ENCODE measurements around the gene NOVA1. TPM values are rescaled to one million over a fixed set of nuclear protein-coding genes. Genes with fewer than 3 reads are reported as not detected.

NOVA1 gene
- total RNA-seq, 1 donor from 2014 or later, result 1.7 TPM

DNA sequence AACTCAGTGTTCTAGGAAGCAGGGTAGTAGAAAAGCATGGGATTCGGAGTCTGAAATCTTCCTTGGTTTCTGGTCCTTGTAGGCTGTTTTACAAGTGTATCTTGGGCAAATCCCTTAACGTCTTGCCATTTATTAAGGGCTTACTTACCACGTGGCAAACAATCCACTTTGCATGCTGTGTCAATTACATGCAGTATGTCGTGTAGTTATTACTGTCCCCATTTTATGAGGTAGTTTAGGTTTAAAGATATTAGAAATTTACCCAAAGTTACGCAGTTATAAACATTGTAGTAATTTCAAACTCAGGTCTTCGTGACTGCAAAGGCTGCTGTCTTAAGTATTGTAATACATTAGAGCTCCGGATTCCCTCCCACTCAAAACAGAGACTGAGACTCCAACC is 1.5 kb upstream of the NOVA1 start:
- Histone ChIP-seq H3K36me3 (ENCODE audit: control insufficient read depth, insufficient read depth, low read length) (no peaks in the 10 kb centered on the region), H3K27me3 (ENCODE audit: control insufficient read depth, insufficient read depth, low read length) (no peaks in the 10 kb centered on the region), H3K4me3 (ENCODE audit: low read depth, low read length) (no peak overlapping the region)
- TF ChIP-seq, protein P1, sequence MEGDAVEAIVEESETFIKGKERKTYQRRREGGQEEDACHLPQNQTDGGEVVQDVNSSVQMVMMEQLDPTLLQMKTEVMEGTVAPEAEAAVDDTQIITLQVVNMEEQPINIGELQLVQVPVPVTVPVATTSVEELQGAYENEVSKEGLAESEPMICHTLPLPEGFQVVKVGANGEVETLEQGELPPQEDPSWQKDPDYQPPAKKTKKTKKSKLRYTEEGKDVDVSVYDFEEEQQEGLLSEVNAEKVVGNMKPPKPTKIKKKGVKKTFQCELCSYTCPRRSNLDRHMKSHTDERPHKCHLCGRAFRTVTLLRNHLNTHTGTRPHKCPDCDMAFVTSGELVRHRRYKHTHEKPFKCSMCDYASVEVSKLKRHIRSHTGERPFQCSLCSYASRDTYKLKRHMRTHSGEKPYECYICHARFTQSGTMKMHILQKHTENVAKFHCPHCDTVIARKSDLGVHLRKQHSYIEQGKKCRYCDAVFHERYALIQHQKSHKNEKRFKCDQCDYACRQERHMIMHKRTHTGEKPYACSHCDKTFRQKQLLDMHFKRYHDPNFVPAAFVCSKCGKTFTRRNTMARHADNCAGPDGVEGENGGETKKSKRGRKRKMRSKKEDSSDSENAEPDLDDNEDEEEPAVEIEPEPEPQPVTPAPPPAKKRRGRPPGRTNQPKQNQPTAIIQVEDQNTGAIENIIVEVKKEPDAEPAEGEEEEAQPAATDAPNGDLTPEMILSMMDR (IDR thresholded peaks at IDR 0.05; ENCODE audit: insufficient read depth, low read length, poor library complexity, severe bottlenecking), result no peak
- DNase-seq (ENCODE audit: low read depth), result no peak

- Histone ChIP-seq H3K27me3 (ENCODE audit: control insufficient read depth, insufficient read depth, low read length) (no peaks in the 10 kb centered on the region), H3K36me3 (ENCODE audit: control insufficient read depth, insufficient read depth, low read length) (no peaks in the 10 kb centered on the region), H3K4me3 (ENCODE audit: low read depth, low read length) (peak overlapping the region; percentile 82)
- TF ChIP-seq, protein P1 (IDR thresholded peaks at IDR 0.05; ENCODE audit: insufficient read depth, low read length, poor library complexity, severe bottlenecking), result no peak
- DNase-seq (ENCODE audit: low read depth), result no peak
Measured at GRCh38 chr14:26598672-26599131, 869 bp upstream of the NOVA1 start.

DNA sequence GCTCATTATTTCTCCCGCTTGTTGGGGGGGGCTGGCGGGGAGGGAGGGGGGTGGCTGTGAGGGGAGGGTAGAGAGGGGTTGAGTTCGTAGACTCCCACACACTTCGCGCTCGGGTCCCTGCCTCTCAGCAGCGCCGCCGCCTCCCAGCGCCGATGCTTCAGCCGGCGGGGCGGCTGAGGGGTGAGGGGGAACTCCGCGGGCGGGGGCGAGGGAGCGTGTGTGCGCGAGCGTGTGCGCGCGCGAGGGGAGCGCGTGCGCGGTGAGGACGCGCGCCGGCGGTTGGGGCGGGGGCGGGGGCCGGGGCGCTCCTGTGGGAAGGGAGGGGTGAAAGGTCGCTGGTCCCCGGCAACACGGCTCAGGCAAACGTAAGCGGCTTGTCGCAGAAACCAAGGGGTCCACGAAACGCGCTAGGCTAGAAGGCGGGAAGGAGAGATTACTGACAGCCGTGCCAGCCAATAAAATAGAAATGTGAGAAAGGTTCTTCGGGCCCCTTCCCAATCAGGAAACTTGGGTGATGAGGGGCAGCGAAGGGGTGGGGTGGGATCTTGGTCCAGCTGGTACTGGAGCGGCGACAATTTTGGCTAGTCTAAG is 343 bp upstream of the NOVA1 start:
- TF ChIP-seq, protein P1 (IDR thresholded peaks at IDR 0.05; ENCODE audit: insufficient read depth, low read length, poor library complexity, severe bottlenecking), result no peak
- peak overlapping the region; percentile 82 for H3K4me3 ChIP-seq (ENCODE audit: low read depth, low read length)

DNA sequence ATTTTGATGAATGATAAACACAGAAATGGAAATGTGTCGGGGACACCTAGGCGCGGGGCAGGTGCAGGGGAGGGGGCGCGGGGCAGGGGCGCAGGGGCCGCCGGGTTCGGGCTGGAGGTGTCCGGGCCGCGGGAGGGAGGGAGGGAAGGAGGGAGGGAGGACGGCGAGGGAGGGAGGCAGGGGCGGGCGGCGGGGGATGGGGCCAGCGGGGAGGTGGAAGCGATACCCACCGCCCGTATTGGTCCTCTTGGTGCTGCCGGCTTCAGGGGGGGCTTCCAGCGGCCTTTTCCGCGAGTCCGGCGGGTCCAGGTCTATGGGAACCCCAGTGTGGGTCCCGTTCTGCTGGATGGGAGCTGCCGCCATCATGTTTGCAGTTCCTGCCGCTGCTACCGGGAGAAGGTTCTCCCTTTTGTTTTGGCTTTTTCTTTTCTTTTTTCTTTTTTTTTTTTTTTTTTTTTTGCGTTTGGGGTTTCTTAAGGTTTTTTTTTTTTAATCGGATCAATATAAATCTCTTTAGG is 703 bp downstream of the NOVA1 start:
- DNase-seq (ENCODE audit: low read depth), result no peak
- TF ChIP-seq, protein P1 (IDR thresholded peaks at IDR 0.05; ENCODE audit: insufficient read depth, low read length, poor library complexity, severe bottlenecking), result no peak
- Histone ChIP-seq H3K4me3 (ENCODE audit: low read depth, low read length) (peak overlapping the region; percentile 82), H3K27me3 (ENCODE audit: control insufficient read depth, insufficient read depth, low read length) (no peaks in the 10 kb centered on the region), H3K36me3 (ENCODE audit: control insufficient read depth, insufficient read depth, low read length) (no peaks in the 10 kb centered on the region)

More for the DNA sequence above, 343 bp upstream of the NOVA1 start:
- DNase-seq (ENCODE audit: low read depth), result peak; percentile 61
- Histone ChIP-seq H3K27me3 (ENCODE audit: control insufficient read depth, insufficient read depth, low read length) (no peaks in the 10 kb centered on the region), H3K36me3 (ENCODE audit: control insufficient read depth, insufficient read depth, low read length) (no peaks in the 10 kb centered on the region)

DNA sequence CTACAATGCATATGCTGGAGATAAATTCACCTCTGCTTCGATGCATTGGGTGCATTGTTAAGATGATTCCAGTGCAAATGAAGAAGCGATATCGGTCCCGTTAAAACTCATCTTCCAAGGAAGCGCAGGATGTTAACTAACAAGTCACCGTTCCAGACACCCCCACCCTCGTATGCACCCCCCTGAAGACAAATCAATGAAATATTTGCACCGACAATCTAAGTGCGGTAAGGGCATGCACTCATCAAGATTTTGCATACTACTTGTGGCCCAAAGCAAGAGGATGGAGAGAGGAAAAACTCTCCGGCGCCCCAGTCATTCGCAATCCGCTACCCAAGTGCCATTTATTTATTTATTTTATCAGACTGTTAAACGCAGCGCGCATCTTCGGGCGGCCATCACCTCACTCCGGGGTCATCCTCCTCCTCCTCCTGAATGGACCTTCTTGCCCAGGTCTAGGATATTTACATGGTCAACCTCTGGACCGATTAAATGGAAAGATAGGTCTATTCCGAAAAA is 1.2 kb downstream of the NOVA1 start:
- H3K27me3 ChIP-seq (ENCODE audit: control insufficient read depth, insufficient read depth, low read length), result no peaks in the 10 kb centered on the region
- H3K4me3 ChIP-seq (ENCODE audit: low read depth, low read length), result peak overlapping the region; percentile 82
- TF ChIP-seq, protein P1 (IDR thresholded peaks at IDR 0.05; ENCODE audit: insufficient read depth, low read length, poor library complexity, severe bottlenecking), result no peak
- H3K36me3 ChIP-seq (ENCODE audit: control insufficient read depth, insufficient read depth, low read length), result no peaks in the 10 kb centered on the region
- DNase-seq (ENCODE audit: low read depth), result no peak
